ENCODE results near the gene FLYWCH1.

The FLYWCH1 gene

DNA sequence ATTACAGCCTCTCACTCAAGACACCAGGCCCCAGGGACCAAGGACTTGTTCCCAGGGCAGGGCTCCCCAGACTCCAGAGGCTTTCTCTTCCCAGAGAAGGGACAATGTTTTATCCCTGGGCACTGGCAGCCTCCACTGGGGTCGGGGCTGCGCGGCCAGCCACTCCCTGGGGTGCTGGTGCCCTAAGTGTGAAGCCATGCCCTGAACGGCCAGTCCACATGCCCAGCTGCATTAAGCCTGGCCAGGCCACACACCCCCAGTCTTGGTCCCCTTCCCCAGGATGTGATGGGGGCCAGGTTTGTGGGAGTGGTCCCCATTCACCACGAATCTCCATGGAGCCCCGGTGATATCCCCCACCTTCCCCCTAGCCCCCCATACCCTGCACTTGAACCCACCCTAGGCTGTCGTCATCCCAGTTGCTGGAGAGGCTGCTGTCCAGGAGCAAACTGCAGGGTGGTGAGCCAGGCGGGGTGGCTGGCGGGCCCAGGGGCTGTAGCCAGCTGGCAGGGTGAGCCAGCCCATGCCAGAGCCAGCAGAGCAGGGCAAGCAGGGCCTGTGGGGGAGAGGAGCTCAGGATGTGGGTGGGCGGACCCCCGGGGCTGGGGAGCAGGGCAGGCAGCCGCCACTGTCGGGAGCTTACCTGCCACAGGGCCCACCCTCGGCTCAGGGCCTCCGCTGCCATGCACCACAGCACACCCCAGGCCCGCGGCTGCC is 62.0 kb downstream of the FLYWCH1 start:
- H3K27me3 Mint-ChIP-seq (ENCODE audit: low read depth, poor library complexity), result peaks cover 3% of the 10 kb centered on the region
- no peak overlapping the region for H3K4me3 Mint-ChIP-seq
- no peaks in the 10 kb centered on the region for H3K9me3 Mint-ChIP-seq
- DNase-seq, result no peak
- TF ChIP-seq, protein P1, sequence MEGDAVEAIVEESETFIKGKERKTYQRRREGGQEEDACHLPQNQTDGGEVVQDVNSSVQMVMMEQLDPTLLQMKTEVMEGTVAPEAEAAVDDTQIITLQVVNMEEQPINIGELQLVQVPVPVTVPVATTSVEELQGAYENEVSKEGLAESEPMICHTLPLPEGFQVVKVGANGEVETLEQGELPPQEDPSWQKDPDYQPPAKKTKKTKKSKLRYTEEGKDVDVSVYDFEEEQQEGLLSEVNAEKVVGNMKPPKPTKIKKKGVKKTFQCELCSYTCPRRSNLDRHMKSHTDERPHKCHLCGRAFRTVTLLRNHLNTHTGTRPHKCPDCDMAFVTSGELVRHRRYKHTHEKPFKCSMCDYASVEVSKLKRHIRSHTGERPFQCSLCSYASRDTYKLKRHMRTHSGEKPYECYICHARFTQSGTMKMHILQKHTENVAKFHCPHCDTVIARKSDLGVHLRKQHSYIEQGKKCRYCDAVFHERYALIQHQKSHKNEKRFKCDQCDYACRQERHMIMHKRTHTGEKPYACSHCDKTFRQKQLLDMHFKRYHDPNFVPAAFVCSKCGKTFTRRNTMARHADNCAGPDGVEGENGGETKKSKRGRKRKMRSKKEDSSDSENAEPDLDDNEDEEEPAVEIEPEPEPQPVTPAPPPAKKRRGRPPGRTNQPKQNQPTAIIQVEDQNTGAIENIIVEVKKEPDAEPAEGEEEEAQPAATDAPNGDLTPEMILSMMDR (IDR thresholded peaks at IDR 0.05), result no peak
- H3K27ac Mint-ChIP-seq, result no peak overlapping the region
- H3K4me1 Mint-ChIP-seq, result peaks cover 18% of the 10 kb centered on the region
- H3K36me3 Mint-ChIP-seq (ENCODE audit: low read depth), result no peaks in the 10 kb centered on the region

DNA sequence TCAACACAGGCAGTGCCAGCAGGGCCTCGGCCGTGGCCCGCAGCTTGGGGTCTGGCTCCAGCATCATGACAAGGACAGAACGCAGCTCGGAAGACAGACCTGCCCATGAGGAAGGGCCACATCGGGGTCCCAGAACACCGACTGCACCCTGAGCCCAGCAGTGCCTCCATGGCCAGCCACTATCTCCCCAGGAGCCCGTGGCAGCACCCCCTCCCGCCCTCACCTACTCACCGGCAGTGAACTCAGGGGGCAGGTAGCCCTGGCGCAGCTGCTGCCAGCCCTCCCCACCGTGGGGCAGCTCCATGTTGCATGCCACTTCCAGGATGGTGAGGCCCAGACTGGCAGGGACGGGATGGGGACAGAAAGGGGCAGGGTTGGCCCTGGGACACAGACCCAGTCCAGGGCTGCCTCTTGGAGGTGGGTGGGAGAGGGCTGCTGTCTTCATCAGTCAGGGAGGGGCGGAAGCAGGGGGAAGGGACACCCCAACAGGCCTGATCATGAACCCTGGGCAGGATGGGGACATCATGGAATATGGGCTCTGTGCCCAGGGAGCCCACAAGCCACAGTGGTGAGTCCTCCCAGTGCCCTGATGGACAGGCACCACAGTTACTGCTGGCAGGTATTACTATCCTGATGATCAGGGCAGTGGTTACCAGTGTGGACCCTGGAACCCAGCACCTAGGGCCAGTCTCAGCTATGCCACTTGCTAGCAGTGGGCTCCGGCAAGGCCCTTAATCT is 62.8 kb downstream of the FLYWCH1 start:
- peaks cover 3% of the 10 kb centered on the region for H3K27me3 Mint-ChIP-seq (ENCODE audit: low read depth, poor library complexity)
- H3K27ac Mint-ChIP-seq, result no peak overlapping the region
- DNase-seq, result no peak
- H3K36me3 Mint-ChIP-seq (ENCODE audit: low read depth), result no peaks in the 10 kb centered on the region
- H3K4me3 Mint-ChIP-seq, result no peak overlapping the region
- peaks cover 18% of the 10 kb centered on the region for H3K4me1 Mint-ChIP-seq
- TF ChIP-seq, protein P1 (IDR thresholded peaks at IDR 0.05), result no peak
- no peaks in the 10 kb centered on the region for H3K9me3 Mint-ChIP-seq

DNA sequence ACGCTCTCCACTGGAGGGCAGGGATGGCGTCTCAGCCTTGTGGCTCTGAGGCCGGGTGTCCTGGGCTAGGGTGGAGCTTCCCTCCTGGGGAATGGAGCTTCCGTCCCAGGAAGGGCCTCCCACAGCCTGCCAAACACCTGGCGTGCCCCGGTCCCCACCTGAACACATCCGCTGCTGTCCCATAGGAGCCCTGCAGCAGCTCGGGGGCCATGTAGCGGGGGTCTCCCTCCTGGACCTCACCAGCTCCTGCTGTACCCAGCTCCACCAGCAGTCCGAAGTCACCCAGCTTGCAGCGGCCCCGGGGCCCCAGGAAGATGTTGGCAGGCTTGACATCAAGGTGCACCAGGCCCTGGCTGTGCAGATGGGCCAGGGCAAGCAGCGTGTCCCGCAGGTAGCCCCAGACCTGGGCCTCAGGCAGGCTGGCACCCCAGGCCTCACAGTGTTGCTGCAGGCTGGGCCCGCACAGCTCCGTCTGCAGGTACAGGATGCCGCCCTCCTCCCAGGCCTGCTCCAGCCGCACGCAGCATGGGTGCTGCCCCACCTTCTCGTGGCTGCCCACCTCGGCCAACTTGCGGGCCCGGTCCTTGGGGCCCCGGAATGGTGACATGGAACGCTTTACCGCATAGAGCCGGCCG is 63.5 kb downstream of the FLYWCH1 start:
- TF ChIP-seq, protein P1 (IDR thresholded peaks at IDR 0.05), result no peak
- Mint-ChIP-seq H3K27ac (no peak overlapping the region), H3K4me3 (no peak overlapping the region), H3K27me3 (ENCODE audit: low read depth, poor library complexity) (peaks cover 3% of the 10 kb centered on the region), H3K9me3 (no peaks in the 10 kb centered on the region), H3K36me3 (ENCODE audit: low read depth) (no peaks in the 10 kb centered on the region), H3K4me1 (peaks cover 18% of the 10 kb centered on the region)
- no peak for DNase-seq

DNA sequence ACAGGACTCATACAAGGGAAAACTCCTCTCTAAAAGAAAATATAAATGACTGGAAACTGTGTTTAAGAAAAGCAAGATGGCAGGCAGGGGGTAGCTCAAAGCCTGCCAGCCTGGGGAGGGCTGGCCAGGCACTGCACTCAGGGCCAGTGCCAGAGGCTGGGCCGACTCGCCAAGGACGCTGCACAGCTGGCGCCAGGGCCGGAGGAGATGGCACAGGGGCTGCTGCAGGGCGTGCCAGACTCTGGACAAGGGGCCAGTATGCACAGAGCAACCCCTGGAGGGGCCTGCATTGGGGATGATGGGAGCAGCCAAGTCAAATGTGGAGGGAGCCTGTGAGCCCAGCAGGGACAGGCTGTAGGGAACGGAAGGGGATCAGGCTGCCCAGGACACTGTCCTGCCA is 64.5 kb downstream of the FLYWCH1 start:
- Mint-ChIP-seq H3K4me3 (no peak overlapping the region), H3K9me3 (no peaks in the 10 kb centered on the region), H3K36me3 (ENCODE audit: low read depth) (no peaks in the 10 kb centered on the region), H3K4me1 (peaks cover 16% of the 10 kb centered on the region), H3K27me3 (ENCODE audit: low read depth, poor library complexity) (peaks cover 3% of the 10 kb centered on the region), H3K27ac (no peak overlapping the region)
- DNase-seq, result no peak
- TF ChIP-seq, protein P1 (IDR thresholded peaks at IDR 0.05), result no peak

DNA sequence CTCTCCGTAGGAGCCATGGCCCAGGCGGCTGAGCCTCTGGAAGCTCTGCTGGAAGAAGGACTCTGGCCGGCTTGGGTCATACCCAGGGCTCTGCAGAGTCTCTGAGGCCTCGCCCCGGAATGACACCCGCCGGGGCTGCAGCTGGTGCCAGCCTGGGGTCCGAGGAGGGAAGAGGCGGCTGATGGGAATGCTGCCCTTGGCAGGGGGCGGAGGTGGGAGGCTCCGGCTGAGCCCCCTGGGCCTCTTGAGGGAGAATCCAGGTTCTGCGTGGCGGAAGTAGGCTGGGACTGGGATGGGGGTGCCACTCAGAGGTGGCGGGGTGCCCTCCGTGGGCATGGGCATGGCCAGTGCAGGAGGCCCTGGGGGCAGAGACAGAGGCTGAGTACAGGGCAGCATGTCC is 64.9 kb downstream of the FLYWCH1 start:
- H3K4me3 Mint-ChIP-seq, result no peak overlapping the region
- no peaks in the 10 kb centered on the region for H3K9me3 Mint-ChIP-seq
- TF ChIP-seq, protein P1 (IDR thresholded peaks at IDR 0.05), result no peak
- no peak for DNase-seq
- H3K27ac Mint-ChIP-seq, result no peak overlapping the region
- peaks cover 3% of the 10 kb centered on the region for H3K27me3 Mint-ChIP-seq (ENCODE audit: low read depth, poor library complexity)
- H3K4me1 Mint-ChIP-seq, result peaks cover 21% of the 10 kb centered on the region
- H3K36me3 Mint-ChIP-seq (ENCODE audit: low read depth), result no peaks in the 10 kb centered on the region

Data from nephron progenitor cell (in vitro differentiated cells).